ENCODE measurements around the gene PPP2R5B. TPM values are rescaled to one million over a fixed set of nuclear protein-coding genes. Genes with fewer than 3 reads are reported as not detected.

The PPP2R5B gene
- total RNA-seq, 2 experiments from 2014 or later: 18.6 to 22.3 TPM

DNA sequence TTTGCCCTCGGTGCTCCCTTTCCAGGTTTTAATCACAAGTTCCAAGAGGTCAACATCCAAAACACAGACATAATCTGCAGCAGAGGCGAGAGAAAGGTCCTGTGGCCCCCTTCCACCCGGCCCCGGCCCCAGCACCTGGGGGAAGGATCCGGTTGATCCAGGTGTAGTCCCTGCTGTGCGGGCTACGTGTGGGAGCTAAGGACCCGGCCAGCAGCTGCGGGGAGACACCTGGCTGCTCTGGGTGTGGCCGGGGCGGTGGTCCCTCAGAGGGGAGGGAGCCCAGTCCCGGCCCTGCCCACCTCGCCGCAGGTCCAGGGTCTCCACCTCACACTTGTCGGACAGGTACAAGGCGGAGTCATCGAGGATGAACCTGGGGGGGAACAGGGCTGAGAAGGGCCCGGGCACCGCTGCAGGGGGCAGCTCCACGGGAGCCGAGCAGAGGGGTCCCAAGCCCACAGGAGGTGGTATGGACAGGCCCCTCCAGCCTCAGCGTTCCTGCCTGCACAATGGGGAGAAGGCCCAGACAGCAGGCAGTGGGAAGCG lies 21.1 kb upstream of the PPP2R5B start:
- POLR2A ChIA-PET: no interaction called here
- Mint-ChIP-seq H3K4me3 (no peak overlapping the region), H3K9me3 (no peaks in the 10 kb centered on the region), H3K27me3 (no peaks in the 10 kb centered on the region), H3K4me1 (peaks cover 3% of the 10 kb centered on the region), H3K36me3 (peaks cover 6% of the 10 kb centered on the region), H3K27ac (no peak overlapping the region)
- ATAC-seq (ENCODE audit: low read depth): no peak
- no peak for DNase-seq

GRCh38 chr11:64905516-64906313 lies 18.8 kb upstream of the PPP2R5B start:
- Mint-ChIP-seq H3K9me3 (no peaks in the 10 kb centered on the region), H3K27ac (no peak overlapping the region), H3K4me3 (no peak overlapping the region), H3K4me1 (no peaks in the 10 kb centered on the region), H3K27me3 (no peaks in the 10 kb centered on the region), H3K36me3 (peaks cover 2% of the 10 kb centered on the region)
- no peak for ATAC-seq (ENCODE audit: low read depth)
- DNase-seq: no peak
- POLR2A ChIA-PET: no interaction called here

DNA sequence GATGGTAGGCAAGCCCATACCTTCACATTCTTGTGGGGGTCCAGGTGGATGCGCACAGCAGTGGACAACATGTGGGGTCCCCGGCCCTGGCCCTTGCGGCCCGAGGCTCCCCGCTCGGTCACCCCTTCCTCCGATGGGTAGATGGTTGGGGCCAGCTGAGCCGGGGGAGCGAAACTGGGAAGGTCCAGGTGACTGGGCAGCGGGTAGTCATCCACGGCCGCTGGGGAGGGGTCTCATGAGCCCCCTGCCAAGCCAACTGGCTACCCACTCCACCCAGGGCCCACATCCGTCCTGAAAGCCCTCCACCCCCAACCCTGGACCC lies 18.2 kb upstream of the PPP2R5B start:
- Mint-ChIP-seq H3K27me3 (no peaks in the 10 kb centered on the region), H3K9me3 (no peaks in the 10 kb centered on the region), H3K36me3 (peaks cover 2% of the 10 kb centered on the region), H3K4me1 (no peaks in the 10 kb centered on the region), H3K27ac (no peak overlapping the region), H3K4me3 (no peak overlapping the region)
- POLR2A ChIA-PET: no interaction called here
- DNase-seq (no peak), ATAC-seq (ENCODE audit: low read depth) (no peak)

DNA sequence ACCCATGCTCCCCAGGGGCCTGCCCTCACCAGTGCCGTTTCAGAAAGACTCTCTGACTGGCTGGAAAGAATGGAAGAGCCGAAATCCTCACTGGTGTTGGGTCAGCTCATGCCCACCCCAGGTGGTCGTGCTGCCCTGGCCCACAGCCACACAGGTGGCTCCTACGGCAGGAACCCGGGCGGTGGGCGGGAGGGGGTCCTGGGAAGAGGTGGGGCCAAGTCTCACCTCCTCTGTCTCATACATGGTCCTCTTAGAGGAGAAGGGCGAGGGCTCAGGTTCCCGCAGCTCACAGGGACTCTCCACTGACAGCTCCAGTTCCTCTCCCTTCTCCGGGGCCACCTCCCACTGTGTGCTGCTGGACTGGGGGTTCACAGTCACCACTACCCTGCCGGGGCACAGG lies 15.7 kb upstream of the PPP2R5B start:
- Mint-ChIP-seq H3K27ac (no peak overlapping the region), H3K27me3 (no peaks in the 10 kb centered on the region), H3K4me3 (no peak overlapping the region), H3K36me3 (peaks cover 6% of the 10 kb centered on the region), H3K9me3 (no peaks in the 10 kb centered on the region), H3K4me1 (no peaks in the 10 kb centered on the region)
- DNase-seq: no peak
- ATAC-seq (ENCODE audit: low read depth): no peak
- POLR2A ChIA-PET: no interaction called here

- peaks cover 6% of the 10 kb centered on the region for H3K36me3 Mint-ChIP-seq
- H3K27me3 Mint-ChIP-seq: no peaks in the 10 kb centered on the region
- no peak overlapping the region for H3K4me3 Mint-ChIP-seq
- H3K27ac Mint-ChIP-seq: no peak overlapping the region
- DNase-seq (no peak), ATAC-seq (ENCODE audit: low read depth) (no peak)
- POLR2A ChIA-PET: interaction anchor here (0.6 kb wide), 1 partner anchor 109 kb away, joined by 5 read pairs; no protein-coding TSS in a partner anchor
- H3K4me1 Mint-ChIP-seq: peaks cover 2% of the 10 kb centered on the region
- H3K9me3 Mint-ChIP-seq: no peaks in the 10 kb centered on the region
Measured at GRCh38 chr11:64909653-64910343, 14.7 kb upstream of the PPP2R5B start.

DNA sequence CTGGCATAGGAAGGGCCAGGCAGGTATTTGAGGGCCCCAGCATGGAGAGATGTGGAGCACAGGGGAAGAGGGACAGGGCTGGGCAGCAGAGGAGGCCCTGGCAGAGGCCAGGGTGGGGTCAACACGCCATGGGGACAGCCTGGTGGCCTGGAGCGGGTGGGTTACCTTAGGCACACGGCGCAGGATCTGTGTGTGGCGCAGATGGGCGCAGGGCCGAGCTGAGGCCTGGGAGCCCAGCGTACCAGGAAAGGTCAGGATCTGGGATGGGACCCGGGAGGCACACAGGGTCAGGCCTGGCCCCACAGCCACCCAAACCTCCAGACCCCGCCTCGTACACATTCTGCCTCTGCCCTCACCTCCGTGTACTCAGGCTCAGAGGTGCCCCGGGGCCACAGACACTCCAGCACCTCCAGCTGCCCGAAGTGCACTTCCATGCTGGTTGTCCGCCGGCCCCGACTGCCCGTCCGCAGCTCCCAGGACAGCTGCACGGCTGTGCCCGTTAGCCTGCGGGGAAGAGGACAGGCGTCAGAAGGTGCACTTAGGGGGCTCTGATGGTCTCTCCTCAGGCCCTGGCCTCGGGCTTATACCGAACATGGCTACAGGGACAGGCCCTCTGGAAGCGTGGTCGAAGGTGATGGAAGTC lies 13.9 kb upstream of the PPP2R5B start:
- peaks cover 6% of the 10 kb centered on the region for H3K36me3 Mint-ChIP-seq
- H3K9me3 Mint-ChIP-seq: no peaks in the 10 kb centered on the region
- H3K27ac Mint-ChIP-seq: no peak overlapping the region
- H3K4me1 Mint-ChIP-seq: peaks cover 4% of the 10 kb centered on the region
- no peak for ATAC-seq (ENCODE audit: low read depth)
- POLR2A ChIA-PET: no interaction called here
- no peaks in the 10 kb centered on the region for H3K27me3 Mint-ChIP-seq
- no peak for DNase-seq
- H3K4me3 Mint-ChIP-seq: no peak overlapping the region

DNA sequence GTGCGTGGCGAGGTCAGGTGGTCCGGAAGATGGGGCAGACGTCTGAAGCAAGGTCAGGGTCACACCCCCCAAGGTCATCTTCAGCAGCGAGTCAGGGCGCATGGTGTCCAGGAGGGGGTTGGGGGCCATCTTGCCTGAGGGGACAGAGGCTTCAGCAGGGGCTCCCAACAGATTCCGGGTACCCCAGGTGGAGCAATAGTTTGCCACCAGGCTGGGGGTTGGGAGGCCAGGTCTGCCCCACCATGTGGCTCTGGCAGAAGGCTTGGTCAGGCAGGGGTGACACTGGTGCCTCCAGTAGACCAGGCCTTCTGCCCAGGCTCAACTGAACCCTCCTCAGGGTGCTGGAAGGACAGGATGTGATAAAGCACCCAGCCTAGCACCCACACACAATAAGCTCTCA lies 13.3 kb upstream of the PPP2R5B start:
- Mint-ChIP-seq H3K9me3 (no peaks in the 10 kb centered on the region), H3K4me3 (no peak overlapping the region), H3K4me1 (peaks cover 10% of the 10 kb centered on the region), H3K27me3 (no peaks in the 10 kb centered on the region), H3K36me3 (peaks cover 4% of the 10 kb centered on the region), H3K27ac (no peak overlapping the region)
- POLR2A ChIA-PET: no interaction called here
- ATAC-seq (ENCODE audit: low read depth): no peak
- no peak for DNase-seq

GRCh38 chr11:64911689-64912088 lies 12.8 kb upstream of the PPP2R5B start:
- Mint-ChIP-seq H3K4me1 (peaks cover 15% of the 10 kb centered on the region), H3K4me3 (no peak overlapping the region), H3K27ac (no peak overlapping the region), H3K9me3 (no peaks in the 10 kb centered on the region), H3K27me3 (no peaks in the 10 kb centered on the region), H3K36me3 (peaks cover 4% of the 10 kb centered on the region)
- POLR2A ChIA-PET: no interaction called here
- no peak for ATAC-seq (ENCODE audit: low read depth)
- DNase-seq: no peak

DNA sequence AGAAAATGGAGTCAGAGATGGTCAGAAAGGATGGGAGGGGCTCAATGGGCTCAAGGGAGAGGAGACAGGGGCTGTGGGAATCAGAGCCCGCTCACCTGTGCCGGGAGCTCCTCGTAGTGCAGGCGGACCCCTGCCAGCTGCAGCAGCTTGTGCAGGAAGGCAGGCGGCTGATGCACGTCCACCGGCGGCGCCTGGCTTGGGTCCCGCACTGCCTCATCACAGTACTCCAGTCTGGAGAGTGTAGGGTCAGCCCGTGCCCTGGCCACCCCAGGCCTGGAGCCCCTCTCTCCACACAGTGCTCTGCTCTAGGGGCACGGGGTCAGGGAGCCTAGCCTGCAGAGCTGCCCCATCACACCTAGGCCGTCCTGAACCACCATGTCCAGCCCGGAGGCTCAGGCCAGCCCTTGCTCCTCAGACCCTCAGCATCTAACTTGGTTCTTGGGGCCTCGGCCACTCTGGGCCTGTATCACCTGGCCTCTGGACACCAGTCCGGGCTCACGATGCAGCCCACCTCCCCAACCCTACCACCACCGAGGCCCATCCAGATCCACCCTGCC lies 11.2 kb upstream of the PPP2R5B start:
- no peak for DNase-seq
- Mint-ChIP-seq H3K27me3 (no peaks in the 10 kb centered on the region), H3K9me3 (no peaks in the 10 kb centered on the region), H3K27ac (no peak overlapping the region), H3K4me1 (peaks cover 21% of the 10 kb centered on the region), H3K36me3 (peaks cover 4% of the 10 kb centered on the region), H3K4me3 (no peak overlapping the region)
- no peak for ATAC-seq (ENCODE audit: low read depth)
- POLR2A ChIA-PET: interaction anchor here (0.6 kb wide), 1 partner anchor 163 kb away, joined by 6 read pairs; no protein-coding TSS in a partner anchor

DNA sequence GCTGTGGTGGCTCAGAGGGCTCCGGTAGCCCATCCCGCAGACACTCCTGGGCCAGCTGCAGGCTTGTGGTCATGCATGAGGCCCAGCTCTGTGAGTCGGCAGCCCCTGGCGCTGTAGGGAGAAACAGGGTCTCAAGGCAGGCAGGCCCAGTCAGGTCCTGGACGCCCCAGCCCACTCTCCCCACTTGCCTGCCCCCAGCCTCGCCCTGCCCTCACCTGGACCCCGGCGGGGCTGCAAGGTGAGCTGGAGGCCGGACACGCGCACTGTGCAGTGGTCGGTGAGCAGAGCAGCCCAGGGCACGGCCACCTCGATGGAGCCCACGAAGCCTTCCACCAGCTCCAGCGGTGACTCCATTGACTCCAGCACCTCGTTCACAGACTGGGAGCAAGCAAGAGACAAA lies 10.4 kb upstream of the PPP2R5B start:
- ATAC-seq (ENCODE audit: low read depth): no peak
- DNase-seq: peak; percentile 22
- no peak overlapping the region for H3K27ac Mint-ChIP-seq
- H3K27me3 Mint-ChIP-seq: no peaks in the 10 kb centered on the region
- H3K36me3 Mint-ChIP-seq: peaks cover 4% of the 10 kb centered on the region
- H3K9me3 Mint-ChIP-seq: no peaks in the 10 kb centered on the region
- peaks cover 21% of the 10 kb centered on the region for H3K4me1 Mint-ChIP-seq
- no peak overlapping the region for H3K4me3 Mint-ChIP-seq
- POLR2A ChIA-PET: interaction anchor here (0.7 to 1.4 kb wide), 2 partner anchors 10 to 208 kb away, joined by 4 read pairs; partner anchors contain the start of genes FAU, MRPL49 and PPP2R5B

DNA sequence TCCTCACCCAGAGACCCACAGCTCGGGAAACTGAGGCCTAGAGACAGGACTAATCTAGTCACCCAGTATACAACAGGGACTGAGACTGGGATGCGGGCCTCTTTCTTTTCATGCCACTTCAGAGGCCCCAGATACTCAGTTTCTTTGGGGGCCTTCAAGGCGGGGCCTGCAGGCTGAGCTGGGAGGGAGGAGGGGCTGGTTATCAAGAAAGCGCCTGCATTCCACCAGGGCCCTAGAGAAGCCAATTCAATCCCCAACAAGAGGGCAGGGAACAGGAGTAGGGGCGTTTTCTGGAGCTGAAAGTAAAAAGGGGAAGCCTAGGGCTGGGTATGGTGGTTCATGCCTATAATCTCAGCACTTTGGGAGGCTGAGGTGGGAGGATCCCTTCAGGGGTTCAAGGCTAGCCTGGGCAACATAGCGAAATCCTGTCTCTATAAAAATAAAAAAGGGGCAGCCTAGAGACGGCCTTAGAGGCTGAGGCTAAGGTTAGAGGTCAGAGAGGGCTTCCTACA lies 9.1 kb upstream of the PPP2R5B start:
- ATAC-seq (ENCODE audit: low read depth): no peak
- Mint-ChIP-seq H3K4me1 (peaks cover 21% of the 10 kb centered on the region), H3K4me3 (peak overlapping the region; percentile 93), H3K36me3 (peaks cover 4% of the 10 kb centered on the region), H3K9me3 (no peaks in the 10 kb centered on the region), H3K27ac (peak overlapping the region; percentile 95), H3K27me3 (no peaks in the 10 kb centered on the region)
- DNase-seq: no peak
- POLR2A ChIA-PET: interaction anchor here (1.4 to 1.5 kb wide), 2 partner anchors 9 to 15 kb away, joined by 4 read pairs; partner anchors contain the start of gene PPP2R5B

DNA sequence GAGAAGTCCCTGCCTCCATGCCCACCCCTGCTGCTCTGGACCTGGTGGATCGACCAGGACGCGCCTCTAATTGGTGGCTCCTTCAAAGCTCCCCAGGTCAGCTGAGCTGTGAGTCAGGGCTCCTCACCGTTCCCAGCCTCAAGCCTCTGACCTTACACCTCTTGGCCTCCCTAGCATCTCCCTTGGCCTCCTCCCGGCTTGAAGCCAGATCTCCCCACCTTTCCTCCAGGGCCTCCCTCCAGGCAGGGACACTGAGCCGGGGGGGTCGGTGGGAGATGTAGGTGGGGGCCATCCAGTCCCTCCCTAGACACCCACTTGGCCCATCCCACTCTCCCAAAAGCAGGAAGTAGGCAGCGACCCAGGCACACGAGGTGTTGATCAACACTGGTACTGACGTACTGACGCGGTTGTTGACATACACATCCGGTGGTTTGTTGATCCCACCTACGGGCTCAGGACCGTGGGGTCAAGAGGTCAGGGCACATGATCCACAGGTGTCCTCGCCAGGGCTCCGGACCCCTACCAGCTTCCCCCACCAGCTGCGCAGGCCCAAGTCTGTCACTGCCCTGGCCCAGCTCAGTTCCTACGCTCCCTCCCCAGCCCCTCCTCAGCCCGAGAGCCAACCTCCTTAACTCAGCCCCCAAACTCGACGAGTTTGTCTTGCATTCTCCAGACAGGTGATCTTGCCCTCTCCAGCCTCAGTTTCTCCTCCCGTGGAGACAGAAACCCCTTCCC lies 8.3 kb upstream of the PPP2R5B start:
- H3K4me1 Mint-ChIP-seq: peaks cover 21% of the 10 kb centered on the region
- H3K27me3 Mint-ChIP-seq: no peaks in the 10 kb centered on the region
- ATAC-seq (ENCODE audit: low read depth): no peak
- POLR2A ChIA-PET: interaction anchor here (0.5 to 1.5 kb wide), 4 partner anchors 16 to 206 kb away, joined by 4 read pairs; partner anchors contain the start of genes EHD1, FAU and MRPL49
- peak overlapping the region; percentile 95 for H3K27ac Mint-ChIP-seq
- H3K4me3 Mint-ChIP-seq: peak overlapping the region; percentile 93
- peak; percentile 61 for DNase-seq
- no peaks in the 10 kb centered on the region for H3K9me3 Mint-ChIP-seq
- H3K36me3 Mint-ChIP-seq: peaks cover 4% of the 10 kb centered on the region

All from activated naive CD8-positive, alpha-beta T cell treated with anti-CD3 and anti-CD28 coated beads, Interleukin-2, amount 10 ng/mL, durations not matched to agents 7 days and 5 days (primary cell).